OCI-LY1 (cell line): ENCODE results near the gene ADAMTS6.

Experiments
- H2AFZ ChIP-seq: fragments of 200-600 bp; sonication (generic), shearing (Covaris generic); 2 replicates; pipeline ENCODE4 v1.6.0; 2014; ENCODE audit warnings: antibody characterized with exemption, mild to moderate bottlenecking, low read length
- H3F3A ChIP-seq: fragments of 200-600 bp; sonication (generic), shearing (Covaris generic); 2 replicates; pipeline ENCODE4 v1.6.0; 2014; ENCODE audit warnings: mild to moderate bottlenecking, antibody characterized with exemption, low read length, moderate library complexity; ENCODE audit not compliant: insufficient read depth
- H3K27ac ChIP-seq: fragments of 200-600 bp; sonication (generic); 2 replicates; pipeline ENCODE4 v1.5.1; 2014; ENCODE audit warnings: low read length, mixed run types, mild to moderate bottlenecking, low read depth; ENCODE audit not compliant: poor library complexity, severe bottlenecking
- H3K27me3 ChIP-seq: fragments of 200-600 bp; sonication (generic); 2 replicates; pipeline ENCODE4 v1.6.0; 2014; ENCODE audit warnings: antibody characterized with exemption, mild to moderate bottlenecking, low read length, moderate library complexity; ENCODE audit not compliant: insufficient read depth
- H3K36me3 ChIP-seq: fragments of 200-600 bp; sonication (generic); 2 replicates; pipeline ENCODE4 v1.6.1; 2014; ENCODE audit warnings: mild to moderate bottlenecking, antibody characterized with exemption, low read length, moderate library complexity, mixed read lengths; ENCODE audit not compliant: insufficient read depth
- H3K4me1 ChIP-seq: fragments of 200-600 bp; sonication (generic); 2 replicates; pipeline ENCODE4 v1.5.1; 2014; ENCODE audit warnings: mild to moderate bottlenecking, low read length, moderate library complexity; ENCODE audit not compliant: insufficient read depth, severe bottlenecking
- H3K4me2 ChIP-seq: fragments of 200-600 bp; sonication (generic), shearing (Covaris generic); 2 replicates; pipeline ENCODE4 v1.6.1; 2014; ENCODE audit warnings: low read length
- H3K4me3 ChIP-seq: fragments of 200-600 bp; sonication (generic); 2 replicates; pipeline ENCODE4 v1.5.1; 2014; ENCODE audit warnings: low read length, low read depth, mild to moderate bottlenecking, mixed read lengths; ENCODE audit not compliant: poor library complexity, severe bottlenecking
- H3K79me2 ChIP-seq: fragments of 200-600 bp; shearing (Covaris generic); 2 replicates; pipeline ENCODE4 v1.6.1; 2016; ENCODE audit warnings: mixed run types, low read length, mixed read lengths; ENCODE audit not compliant: insufficient read depth
- H3K9ac ChIP-seq: fragments of 200-600 bp; sonication (generic), shearing (Covaris generic); 2 replicates; pipeline ENCODE4 v1.6.1; 2014; ENCODE audit warnings: mild to moderate bottlenecking, low read length, mixed read lengths
- H3K9me2 ChIP-seq: fragments of 200-600 bp; sonication (generic), shearing (Covaris generic); 2 replicates; pipeline ENCODE4 v1.6.1; 2014; ENCODE audit warnings: low read depth, mild to moderate bottlenecking, low read length, mixed read lengths
- H3K9me3 ChIP-seq: fragments of 200-600 bp; shearing (Covaris generic); 2 replicates; pipeline ENCODE4 v1.6.1; 2014; ENCODE audit warnings: low read length, mixed read lengths
- H4K20me1 ChIP-seq: fragments of 200-600 bp; sonication (generic), shearing (Covaris generic); 2 replicates; pipeline ENCODE4 v1.6.0; 2016; ENCODE audit warnings: mild to moderate bottlenecking, low read length; ENCODE audit not compliant: insufficient read depth
- EZH2 ChIP-seq: fragments of 200-600 bp; sonication (generic), shearing (Covaris generic); IDR thresholded peaks from 2 replicates; pipeline ENCODE4 v1.8.0; 2017; ENCODE audit warnings: borderline replicate concordance, mixed run types, mild to moderate bottlenecking, antibody characterized with exemption, low read length, moderate library complexity, mixed read lengths
- TF ChIP-seq, protein P1 (sequence below): fragments of 200-600 bp; sonication (generic), shearing (Covaris generic); IDR thresholded peaks from 2 replicates; pipeline ENCODE4 v1.5.1; 2017; ENCODE audit warnings: mild to moderate bottlenecking, antibody characterized with exemption, low read length, moderate library complexity, mixed read lengths

Gene ADAMTS6

DNA sequence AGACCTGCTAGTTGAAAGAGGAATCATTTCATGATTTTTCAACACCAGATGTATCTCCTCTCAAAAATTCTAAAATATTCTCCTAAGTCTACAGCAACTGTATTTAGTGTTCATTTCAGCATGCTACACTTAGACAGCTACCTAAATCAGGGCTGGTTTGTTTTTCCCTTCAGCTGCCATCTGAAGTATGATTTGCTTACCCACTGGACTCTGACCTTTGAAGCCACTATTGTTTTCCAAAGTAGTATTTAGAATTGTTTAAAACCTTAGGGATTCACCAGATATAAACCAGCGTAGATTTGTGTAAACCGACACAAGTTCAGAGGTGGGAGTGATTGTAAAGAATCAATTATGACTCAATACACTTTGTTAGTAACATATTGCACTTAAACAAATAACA is 193.1 kb downstream of the ADAMTS6 start:
- Histone ChIP-seq H3K27ac (no peak overlapping the region), H3K4me2 (no peak overlapping the region), H3K79me2 (no peaks in the 10 kb centered on the region), H3K4me1 (peaks cover 5% of the 10 kb centered on the region), H3K9ac (no peak overlapping the region), H3K27me3 (no peaks in the 10 kb centered on the region), H4K20me1 (no peaks in the 10 kb centered on the region), H3K9me2 (no peaks in the 10 kb centered on the region), H3F3A (peaks cover 3% of the 10 kb centered on the region; the same call in 1 of the 2 replicates), H2AFZ (no peak overlapping the region), H3K4me3 (no peak overlapping the region), H3K9me3 (no peaks in the 10 kb centered on the region), H3K36me3 (no peaks in the 10 kb centered on the region)
- TF ChIP-seq, protein P1, sequence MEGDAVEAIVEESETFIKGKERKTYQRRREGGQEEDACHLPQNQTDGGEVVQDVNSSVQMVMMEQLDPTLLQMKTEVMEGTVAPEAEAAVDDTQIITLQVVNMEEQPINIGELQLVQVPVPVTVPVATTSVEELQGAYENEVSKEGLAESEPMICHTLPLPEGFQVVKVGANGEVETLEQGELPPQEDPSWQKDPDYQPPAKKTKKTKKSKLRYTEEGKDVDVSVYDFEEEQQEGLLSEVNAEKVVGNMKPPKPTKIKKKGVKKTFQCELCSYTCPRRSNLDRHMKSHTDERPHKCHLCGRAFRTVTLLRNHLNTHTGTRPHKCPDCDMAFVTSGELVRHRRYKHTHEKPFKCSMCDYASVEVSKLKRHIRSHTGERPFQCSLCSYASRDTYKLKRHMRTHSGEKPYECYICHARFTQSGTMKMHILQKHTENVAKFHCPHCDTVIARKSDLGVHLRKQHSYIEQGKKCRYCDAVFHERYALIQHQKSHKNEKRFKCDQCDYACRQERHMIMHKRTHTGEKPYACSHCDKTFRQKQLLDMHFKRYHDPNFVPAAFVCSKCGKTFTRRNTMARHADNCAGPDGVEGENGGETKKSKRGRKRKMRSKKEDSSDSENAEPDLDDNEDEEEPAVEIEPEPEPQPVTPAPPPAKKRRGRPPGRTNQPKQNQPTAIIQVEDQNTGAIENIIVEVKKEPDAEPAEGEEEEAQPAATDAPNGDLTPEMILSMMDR: no peak

DNA sequence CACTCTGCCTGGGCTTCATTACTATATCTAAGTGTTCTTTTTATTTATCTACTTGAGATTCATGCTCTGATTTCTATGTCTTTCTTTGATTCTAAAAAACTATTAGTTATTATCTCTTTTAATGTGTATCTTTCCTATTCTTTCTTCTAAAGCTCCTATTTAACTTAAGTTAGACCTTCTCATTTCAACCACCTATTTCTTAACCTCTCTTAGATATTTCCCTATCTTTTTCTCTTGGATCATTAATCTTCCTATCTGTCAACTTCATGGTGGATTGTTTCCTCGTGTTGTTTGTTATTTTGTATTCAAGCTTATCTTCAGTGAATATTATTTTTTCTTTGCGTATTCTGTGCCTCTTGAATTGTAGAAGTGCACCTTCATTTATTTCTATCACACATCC is 202.1 kb downstream of the ADAMTS6 start:
- Histone ChIP-seq H3K27ac (no peak overlapping the region), H3K4me3 (no peak overlapping the region), H3K9ac (no peak overlapping the region), H3K4me1 (no peaks in the 10 kb centered on the region), H3K9me2 (no peaks in the 10 kb centered on the region), H3K79me2 (no peaks in the 10 kb centered on the region), H3K9me3 (no peaks in the 10 kb centered on the region), H3F3A (no peaks in the 10 kb centered on the region), H2AFZ (no peak overlapping the region), H3K36me3 (no peaks in the 10 kb centered on the region), H3K27me3 (no peaks in the 10 kb centered on the region), H4K20me1 (no peaks in the 10 kb centered on the region), H3K4me2 (no peak overlapping the region)
- TF ChIP-seq, protein P1: no peak
- TF ChIP-seq EZH2: no peak

DNA sequence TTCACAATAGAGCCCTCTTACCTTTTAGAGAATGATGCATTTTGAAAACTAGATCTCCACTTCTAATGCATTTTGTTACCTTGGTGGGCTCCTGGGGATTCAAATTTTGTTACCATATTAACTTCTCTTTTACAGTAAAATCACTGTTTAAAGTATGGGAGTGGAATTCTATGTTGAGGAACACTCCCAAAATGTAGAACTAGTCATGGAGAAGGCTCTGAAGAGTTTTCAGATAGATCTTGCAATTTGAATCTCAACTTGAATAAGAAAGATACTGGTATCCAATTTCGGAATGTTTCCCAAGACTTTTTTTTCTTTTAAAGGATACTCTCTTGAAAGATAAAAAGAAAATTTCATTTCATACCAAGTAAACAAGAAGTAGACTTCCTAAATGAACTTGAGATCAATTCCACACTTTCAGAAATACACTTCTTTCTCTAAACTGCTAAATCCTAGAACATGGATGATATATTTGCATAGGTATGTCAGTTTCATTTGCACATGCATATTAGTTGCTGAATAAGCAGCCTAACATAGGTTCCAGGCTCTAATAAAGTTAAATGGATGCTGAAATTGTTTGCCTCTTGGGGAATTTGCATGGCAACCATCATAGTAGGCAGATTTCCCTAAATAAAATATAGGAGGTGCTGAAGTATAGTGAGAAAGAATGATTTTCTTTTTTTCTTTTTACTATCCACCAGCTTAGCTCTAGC is 205.4 kb downstream of the ADAMTS6 start:
- H3F3A ChIP-seq: no peaks in the 10 kb centered on the region
- TF ChIP-seq EZH2: no peak
- TF ChIP-seq, protein P1: no peak
- H2AFZ ChIP-seq: no peak overlapping the region

More for the DNA sequence above, 205.4 kb downstream of the ADAMTS6 start:
- no peaks in the 10 kb centered on the region for H3K36me3 ChIP-seq
- no peaks in the 10 kb centered on the region for H3K79me2 ChIP-seq
- H3K27ac ChIP-seq: no peak overlapping the region
- no peaks in the 10 kb centered on the region for H3K9me3 ChIP-seq
- no peaks in the 10 kb centered on the region for H3K4me1 ChIP-seq
- no peak overlapping the region for H3K4me2 ChIP-seq
- no peak overlapping the region for H3K4me3 ChIP-seq
- H3K9ac ChIP-seq: no peak overlapping the region
- no peaks in the 10 kb centered on the region for H4K20me1 ChIP-seq
- no peaks in the 10 kb centered on the region for H3K27me3 ChIP-seq
- H3K9me2 ChIP-seq: no peaks in the 10 kb centered on the region
